ENCODE results near the gene ARL5C. TPM values are rescaled to one million over a fixed set of nuclear protein-coding genes. Genes with fewer than 3 reads are reported as not detected.
"Not testable (repeated sequence)": the region's sequence is repeated elsewhere in the genome, so short reads cannot be mapped to it uniquely, and the experiment has no call there.

ARL5C gene
- polyA plus RNA-seq, 1 donor: 0.59 TPM

DNA sequence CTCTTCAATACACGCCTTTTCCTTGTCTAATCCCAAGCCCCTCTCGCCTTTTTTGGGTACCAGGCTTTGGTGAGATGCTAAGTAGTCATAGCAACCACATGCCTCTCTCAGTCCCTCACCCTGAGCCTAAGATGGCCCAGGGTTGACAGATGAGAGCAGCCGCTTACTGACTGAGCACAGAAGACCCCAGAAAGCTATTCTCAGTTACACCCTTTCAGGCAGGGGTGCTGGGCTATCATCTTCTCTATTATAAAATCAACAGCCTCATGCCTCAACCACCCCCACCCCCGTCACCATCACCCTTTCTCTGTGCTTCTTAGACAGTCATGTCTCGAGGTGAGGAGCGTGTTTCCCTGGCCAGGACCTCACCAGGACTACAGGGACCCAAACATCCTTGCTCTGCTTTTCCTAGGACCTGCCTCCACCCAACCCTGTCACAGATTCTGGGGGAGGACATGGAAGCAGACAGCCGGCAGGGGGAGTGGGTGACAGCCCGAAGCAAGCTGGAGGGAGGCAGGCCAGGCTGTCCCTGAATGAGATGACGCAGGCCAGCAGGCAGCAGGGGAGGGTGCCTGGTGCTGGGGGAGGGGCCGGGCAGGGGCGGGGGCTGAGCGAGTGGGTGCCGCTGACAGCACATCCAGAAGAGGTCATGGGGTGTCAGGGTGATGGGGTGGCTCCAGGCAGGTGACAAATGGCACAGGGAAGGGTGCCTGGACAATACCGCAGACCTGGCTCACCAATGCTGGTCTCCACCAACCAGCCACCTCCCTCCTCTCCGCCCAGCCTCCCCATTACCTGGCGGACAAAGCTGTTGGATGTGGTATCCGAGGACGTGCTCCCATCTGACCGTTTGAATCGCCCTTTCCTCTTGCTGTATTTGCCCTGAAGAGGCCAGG lies 28.4 kb upstream of the ARL5C start:
- no peak for DNase-seq (ENCODE audit: low read depth)

DNA sequence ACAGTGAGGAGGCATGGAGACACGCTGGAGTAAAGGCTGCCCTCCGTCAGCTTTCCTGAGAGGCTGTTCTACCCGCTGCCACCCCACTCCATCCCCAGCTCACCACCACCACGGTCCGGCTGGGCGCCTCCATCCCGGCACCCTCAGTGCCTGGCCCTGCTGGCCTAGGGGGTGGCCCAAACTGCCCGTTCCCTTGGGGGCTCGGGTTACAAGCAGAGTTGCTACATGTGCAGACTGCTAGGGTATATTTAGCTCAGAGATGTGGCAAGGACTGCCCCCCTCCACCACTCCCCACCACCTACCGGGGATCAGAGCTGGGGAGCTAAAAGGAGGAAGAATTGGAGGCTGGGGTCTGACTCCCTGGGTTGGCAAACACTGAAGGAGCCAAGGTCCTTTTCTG lies 27.4 kb upstream of the ARL5C start:
- no peak for DNase-seq (ENCODE audit: low read depth)

DNA sequence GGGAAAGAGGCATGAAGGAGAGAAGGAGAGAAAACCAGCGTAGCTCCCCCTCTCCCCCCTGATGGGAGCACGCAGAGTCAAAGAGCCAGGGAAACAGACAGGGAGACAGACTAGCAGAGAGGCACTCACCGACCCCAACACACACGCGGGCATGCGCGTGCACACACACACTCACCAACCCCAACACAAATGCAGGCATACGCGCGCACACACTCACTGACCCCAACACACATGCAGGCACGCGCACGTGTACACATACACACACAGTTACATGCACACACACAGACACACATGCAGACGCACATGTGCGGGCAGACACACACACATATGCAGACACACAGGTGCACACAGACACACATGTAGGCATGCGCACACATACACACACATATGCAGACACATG lies 26.9 kb upstream of the ARL5C start:
- DNase-seq (ENCODE audit: low read depth): no peak

GRCh38 chr17:39191750-39192510 lies 26.0 kb upstream of the ARL5C start:
- DNase-seq (ENCODE audit: low read depth): no peak

- DNase-seq (ENCODE audit: low read depth): no peak
These were observed 21.3 kb upstream of the ARL5C start for GRCh38 chr17:39187152-39187830.

- no peak for DNase-seq (ENCODE audit: low read depth)
These were observed 20.6 kb upstream of the ARL5C start for GRCh38 chr17:39186481-39187002.

- no peak for DNase-seq (ENCODE audit: low read depth)
These were observed 17.8 kb upstream of the ARL5C start for GRCh38 chr17:39183720-39184119.

- no peak for DNase-seq (ENCODE audit: low read depth)
These were observed 17.1 kb upstream of the ARL5C start for GRCh38 chr17:39183045-39183444.

DNA sequence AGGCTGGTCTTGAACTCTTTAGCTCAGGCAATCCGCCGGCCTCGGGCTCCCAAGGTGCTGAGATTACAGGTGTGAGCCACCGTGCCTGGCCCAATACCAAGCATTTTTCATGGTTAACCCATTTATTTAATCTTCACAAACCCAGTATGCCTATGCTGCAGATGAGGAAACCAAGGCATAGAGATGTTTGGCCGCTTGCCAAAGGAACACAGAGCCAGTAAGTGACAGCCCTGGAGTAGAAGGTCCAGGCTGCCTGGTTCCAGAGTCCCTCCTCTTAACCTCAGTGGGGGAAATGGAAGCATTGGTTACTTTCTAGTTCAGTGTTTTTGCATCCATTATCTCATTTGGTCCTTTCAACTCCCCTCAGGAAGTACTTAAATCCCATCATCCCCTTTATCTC lies 15.3 kb upstream of the ARL5C start:
- DNase-seq (ENCODE audit: low read depth): no peak

- no peak for DNase-seq (ENCODE audit: low read depth)
These were observed 12.6 kb upstream of the ARL5C start for GRCh38 chr17:39178536-39178935.

- no peak for DNase-seq (ENCODE audit: low read depth)
These were observed 11.3 kb upstream of the ARL5C start for GRCh38 chr17:39177256-39177655.

- DNase-seq (ENCODE audit: low read depth): no peak
These were observed 9.7 kb upstream of the ARL5C start for GRCh38 chr17:39175695-39176093.

DNA sequence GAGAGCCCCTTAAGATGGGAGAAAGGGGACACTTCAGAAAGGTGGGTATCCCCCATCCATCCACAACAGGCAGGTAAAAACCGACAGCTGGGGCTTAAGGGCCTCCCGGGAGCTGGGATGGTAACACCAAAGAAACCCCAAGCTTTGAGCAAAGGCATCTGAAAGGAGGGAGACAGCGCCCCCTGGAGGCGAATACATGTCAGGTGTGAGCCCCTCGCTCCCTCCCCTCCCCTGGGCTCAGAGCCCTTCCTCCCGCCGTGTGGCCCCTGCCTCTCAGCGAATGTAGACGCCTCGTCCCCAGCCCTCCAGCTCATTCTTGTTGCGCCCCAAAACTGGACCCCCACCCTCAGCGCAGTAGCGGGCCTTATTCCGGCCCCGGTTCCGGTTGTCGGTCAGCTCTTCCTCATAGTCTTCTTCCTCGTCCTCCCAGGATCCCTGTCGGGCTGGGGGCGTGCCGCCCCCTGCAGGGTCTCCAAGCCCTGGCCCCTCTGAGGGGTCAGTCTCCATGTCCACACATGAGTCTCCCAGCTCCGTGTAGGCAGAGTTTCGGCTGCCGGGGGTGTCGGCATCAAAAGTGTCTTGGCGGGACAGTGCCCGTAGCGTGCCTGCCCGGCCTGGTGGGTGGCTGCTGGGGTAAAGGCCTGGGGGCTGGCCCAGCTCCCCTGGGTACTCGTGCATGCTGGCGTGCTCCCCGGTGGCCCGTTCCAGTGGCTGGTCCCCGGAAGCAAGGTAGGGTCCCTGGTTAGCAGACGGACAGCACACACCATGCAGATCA lies 9.1 kb upstream of the ARL5C start:
- DNase-seq (ENCODE audit: low read depth): no peak

- no peak for DNase-seq (ENCODE audit: low read depth)
These were observed 7.7 kb upstream of the ARL5C start for GRCh38 chr17:39173526-39174274.

- DNase-seq (ENCODE audit: low read depth): no peak
These were observed 7.1 kb upstream of the ARL5C start for GRCh38 chr17:39173080-39173479.

- no peak for DNase-seq (ENCODE audit: low read depth)
These were observed 6.0 kb upstream of the ARL5C start for GRCh38 chr17:39171933-39172332.

DNA sequence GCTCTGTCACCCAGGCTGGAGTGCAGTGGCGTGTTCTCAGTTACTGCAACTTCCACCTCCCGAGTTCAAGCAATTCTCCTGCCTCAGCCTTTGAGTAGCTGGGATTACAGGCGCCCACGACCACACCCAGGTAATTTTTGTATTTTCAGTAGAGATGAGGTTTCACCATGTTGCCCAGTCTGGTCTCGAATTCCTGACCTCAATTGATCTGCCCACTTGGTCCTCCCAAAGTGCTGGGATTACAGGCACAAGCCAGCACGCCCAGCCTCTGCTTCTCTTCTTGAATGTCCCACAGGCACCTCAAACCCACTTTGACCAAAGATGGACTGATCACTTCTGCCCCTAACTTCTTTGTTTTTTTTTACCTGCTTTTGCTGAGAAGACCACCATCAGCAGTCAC lies 4.6 kb upstream of the ARL5C start:
- no peak for DNase-seq (ENCODE audit: low read depth)

- no peak for DNase-seq (ENCODE audit: low read depth)
These were observed 4.1 kb upstream of the ARL5C start for GRCh38 chr17:39170109-39170508.

DNA sequence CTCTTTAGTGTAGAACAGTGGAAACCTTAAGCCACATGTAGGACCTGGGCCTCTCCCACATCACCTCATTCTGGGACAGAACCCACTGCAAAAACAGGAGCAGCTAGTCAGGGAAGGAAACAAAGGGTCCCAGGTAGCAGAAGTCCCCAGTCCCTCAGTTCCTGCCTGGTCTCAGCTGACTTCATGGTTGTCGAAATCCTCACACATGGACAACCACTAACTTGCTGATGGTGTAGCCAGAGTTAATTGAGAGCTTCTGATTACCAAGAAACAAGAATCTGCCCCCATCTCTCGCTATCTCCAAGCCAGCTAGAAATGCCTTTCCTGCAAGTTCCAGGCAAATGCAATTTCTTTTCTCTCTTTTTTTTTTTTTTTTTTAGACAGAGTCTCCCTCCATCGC lies 3.6 kb upstream of the ARL5C start:
- DNase-seq (ENCODE audit: low read depth): no peak

DNA sequence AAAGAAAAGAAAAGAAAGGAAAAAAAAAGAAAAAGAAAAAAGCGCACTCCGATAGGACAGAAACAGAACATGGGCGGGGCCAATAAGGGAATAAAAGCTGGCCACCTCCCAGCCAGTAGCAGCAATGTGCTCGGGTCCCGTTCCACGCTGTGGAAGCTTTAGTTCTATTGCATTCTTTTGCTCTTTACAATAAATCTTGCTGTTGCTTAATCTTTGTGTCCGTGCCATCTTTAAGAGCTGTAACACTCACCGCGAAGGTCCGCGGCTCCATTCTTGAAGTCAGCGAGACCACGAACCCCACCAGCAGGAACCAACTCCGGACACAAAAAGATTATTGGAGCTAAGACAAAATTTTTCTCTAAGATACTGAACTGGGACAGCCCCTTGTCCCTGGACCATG lies 3.1 kb upstream of the ARL5C start:
- no peak for DNase-seq (ENCODE audit: low read depth)

GRCh38 chr17:39168503-39168902 lies 2.5 kb upstream of the ARL5C start:
- DNase-seq (ENCODE audit: low read depth): not testable (repeated sequence)

All from forelimb muscle (tissue), 1 donor.